ENCODE results near the gene TMTC4. TPM values are rescaled to one million over a fixed set of nuclear protein-coding genes. Genes with fewer than 3 reads are reported as not detected.

TMTC4 gene
- total RNA-seq, 1 donor from 2014 or later, result 9.9 TPM

GRCh38 chr13:100673376-100673712 is 1.3 kb downstream of the TMTC4 start:
- ATAC-seq, result no peak
- intact Hi-C loops (cut with DNase I), result no loop called here
- DNase-seq (ENCODE audit: missing footprints), result no peak

DNA sequence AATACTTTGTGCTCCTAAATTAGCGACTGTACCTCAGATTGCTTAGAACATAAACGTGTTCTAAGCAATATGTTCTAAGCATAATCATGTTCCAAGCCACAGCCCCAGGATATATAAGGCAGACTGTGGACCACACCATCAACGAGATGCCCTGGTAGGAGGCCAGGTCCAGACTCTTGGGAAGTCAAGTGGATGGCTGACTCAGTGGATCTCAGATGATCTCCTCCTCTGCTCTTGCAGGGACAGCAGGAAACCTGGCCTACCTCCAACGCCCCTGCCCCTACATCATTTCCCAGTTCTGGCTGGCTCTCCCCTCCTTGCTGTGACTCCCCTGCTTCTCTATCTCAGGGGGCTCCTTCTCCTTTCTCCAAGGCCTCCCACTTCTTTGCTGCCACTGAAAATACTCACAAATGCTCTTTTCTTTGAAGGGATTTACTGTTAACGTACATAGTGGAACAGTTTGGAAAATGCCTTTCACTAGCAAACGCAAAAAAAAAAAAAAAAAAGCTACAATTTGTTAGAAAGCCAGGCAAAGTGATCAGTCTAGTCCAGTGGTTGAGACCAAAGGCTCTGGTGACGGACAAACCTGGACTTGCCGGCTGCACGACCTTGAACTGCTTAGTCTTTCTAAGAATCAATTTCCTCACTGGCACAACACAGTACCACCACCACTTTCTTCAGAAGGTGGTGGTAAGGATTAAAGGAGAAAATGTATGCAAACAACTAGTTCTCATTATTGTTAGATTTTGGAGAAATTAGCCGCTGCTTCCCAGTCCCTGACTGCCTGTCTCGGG is 3.0 kb downstream of the TMTC4 start:
- no peak for DNase-seq (ENCODE audit: missing footprints)
- no peak for ATAC-seq
- intact Hi-C loops (cut with DNase I), result no loop called here

GRCh38 chr13:100668408-100668807 is 6.2 kb downstream of the TMTC4 start:
- intact Hi-C loops (cut with DNase I), result no loop called here

DNA sequence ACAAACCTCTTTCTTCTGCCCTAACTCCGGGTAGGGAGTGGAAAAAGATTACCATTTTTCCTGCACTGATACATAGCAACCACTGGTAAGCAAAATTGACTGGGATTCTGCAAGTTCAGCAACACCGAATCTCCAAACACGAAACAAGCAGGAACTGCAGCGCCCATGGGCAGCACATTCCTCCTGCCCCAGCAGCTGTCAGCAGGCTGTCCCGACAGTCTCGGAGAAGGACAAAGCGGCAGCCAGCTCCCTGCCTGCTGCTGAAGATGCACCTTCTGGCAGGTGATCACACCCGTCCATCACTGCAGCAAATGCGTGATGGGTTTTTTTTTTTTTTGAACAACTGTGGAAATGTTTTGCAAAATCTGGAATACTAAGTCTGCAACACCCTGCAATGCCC is 6.7 kb downstream of the TMTC4 start:
- no peak for ATAC-seq
- no peak for DNase-seq (ENCODE audit: missing footprints)
- intact Hi-C loops (cut with DNase I), result no loop called here

More at GRCh38 chr13:100668408-100668807, 6.2 kb downstream of the TMTC4 start:
- DNase-seq (ENCODE audit: missing footprints), result no peak
- ATAC-seq, result no peak

DNA sequence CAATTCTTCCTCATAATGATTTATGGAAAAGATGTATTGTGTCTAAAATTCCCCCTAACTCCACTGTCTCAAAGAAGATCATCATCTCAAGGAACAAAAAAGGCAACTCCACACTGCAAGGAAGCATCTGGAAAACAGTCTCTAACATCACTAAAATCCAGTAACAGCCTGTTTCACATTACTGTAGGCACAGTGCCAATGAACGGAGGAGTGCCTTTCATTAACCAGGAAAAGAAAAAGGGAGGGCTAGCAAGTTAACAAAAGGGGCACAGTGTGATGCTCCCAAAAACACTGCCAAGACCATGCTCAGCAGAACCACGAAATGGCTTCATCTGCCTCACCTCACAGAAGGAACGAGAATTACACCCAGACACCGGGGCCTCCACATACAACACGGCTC is 8.5 kb downstream of the TMTC4 start:
- DNase-seq (ENCODE audit: missing footprints) (no peak), ATAC-seq (no peak)

GRCh38 chr13:100665403-100665802 is 9.2 kb downstream of the TMTC4 start:
- intact Hi-C loops (cut with DNase I), result no loop called here
- no peak for DNase-seq (ENCODE audit: missing footprints)
- ATAC-seq, result no peak

More for the DNA sequence above, 8.5 kb downstream of the TMTC4 start:
- intact Hi-C loops (cut with DNase I), result no loop called here

GRCh38 chr13:100664171-100664900 is 10.3 kb downstream of the TMTC4 start:
- intact Hi-C loops (cut with DNase I), result no loop called here
- DNase-seq (ENCODE audit: missing footprints) (no peak), ATAC-seq (no peak)

DNA sequence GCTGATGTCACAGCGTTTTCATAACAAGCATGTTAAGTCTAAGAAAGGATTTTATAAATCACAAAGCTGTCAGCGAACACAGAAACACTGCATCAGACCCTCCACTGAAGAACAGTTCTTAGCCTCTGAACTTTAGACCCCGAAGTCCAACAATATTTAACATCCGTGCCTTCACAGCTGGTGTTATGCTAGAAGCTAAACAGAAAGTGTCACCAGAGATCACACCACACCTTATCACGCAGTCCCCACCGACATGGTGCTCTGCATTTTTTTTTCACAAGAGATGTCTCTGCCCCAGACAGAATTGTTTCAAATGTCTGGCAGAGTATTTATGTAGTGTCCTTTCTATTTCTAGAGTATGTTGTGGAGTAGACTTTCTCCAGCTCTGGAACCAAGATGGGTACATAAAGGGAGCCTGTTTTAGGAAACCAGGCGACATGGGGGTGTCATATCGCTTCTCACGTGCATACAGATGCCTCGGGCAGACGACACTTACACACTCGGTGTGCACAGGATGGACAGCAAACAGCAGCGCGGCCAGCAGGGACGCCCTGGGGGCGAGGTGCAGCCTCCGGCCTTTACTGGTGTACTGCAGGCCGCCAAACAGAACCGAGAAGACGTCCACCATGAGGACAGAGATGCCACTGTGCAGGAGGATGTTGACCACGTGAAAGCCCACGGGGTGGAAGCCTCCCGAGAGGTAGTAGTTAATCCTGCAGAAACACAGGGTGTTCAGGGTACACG is 12.0 kb downstream of the TMTC4 start:
- DNase-seq (ENCODE audit: missing footprints), result no peak
- ATAC-seq, result no peak
- intact Hi-C loops (cut with DNase I), result no loop called here

- ATAC-seq (no peak), DNase-seq (ENCODE audit: missing footprints) (no peak)
- intact Hi-C loops (cut with DNase I), result no loop called here
Observed at GRCh38 chr13:100660761-100661160, 13.8 kb downstream of the TMTC4 start.

- intact Hi-C loops (cut with DNase I), result no loop called here
- DNase-seq (ENCODE audit: missing footprints), result no peak
- ATAC-seq, result no peak
Observed at GRCh38 chr13:100659578-100659977, 15.0 kb downstream of the TMTC4 start.

- ATAC-seq (no peak), DNase-seq (ENCODE audit: missing footprints) (no peak)
- intact Hi-C loops (cut with DNase I), result no loop called here
Observed at GRCh38 chr13:100658363-100658762, 16.2 kb downstream of the TMTC4 start.

DNA sequence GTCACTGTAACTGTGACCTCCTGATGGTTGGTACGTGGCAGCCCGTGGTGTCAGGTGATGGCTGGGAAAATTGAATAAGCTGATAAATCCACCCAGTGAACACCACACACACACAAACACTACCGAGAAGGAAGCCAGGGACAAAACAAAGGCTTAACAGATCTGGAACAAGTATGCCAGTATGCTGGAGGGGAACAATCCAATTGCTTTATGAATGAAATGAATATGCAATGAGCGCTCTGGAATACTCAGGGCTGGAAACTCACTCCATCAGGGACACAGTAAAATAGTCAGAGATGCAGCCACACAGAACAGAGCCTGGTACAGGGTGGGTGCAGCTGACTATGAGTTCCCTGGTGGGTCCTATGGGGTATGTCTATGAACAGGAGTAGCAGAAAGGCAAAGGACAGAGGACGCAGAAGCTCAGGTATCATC is 16.7 kb downstream of the TMTC4 start:
- intact Hi-C loops (cut with DNase I), result no loop called here
- ATAC-seq (no peak), DNase-seq (ENCODE audit: missing footprints) (no peak)

- no peak for DNase-seq (ENCODE audit: missing footprints)
- intact Hi-C loops (cut with DNase I), result no loop called here
- no peak for ATAC-seq
Observed at GRCh38 chr13:100652510-100652909, 22.1 kb downstream of the TMTC4 start.

GRCh38 chr13:100650326-100650725 is 24.3 kb downstream of the TMTC4 start:
- ATAC-seq (no peak), DNase-seq (ENCODE audit: missing footprints) (no peak)
- intact Hi-C loops (cut with DNase I), result no loop called here

DNA sequence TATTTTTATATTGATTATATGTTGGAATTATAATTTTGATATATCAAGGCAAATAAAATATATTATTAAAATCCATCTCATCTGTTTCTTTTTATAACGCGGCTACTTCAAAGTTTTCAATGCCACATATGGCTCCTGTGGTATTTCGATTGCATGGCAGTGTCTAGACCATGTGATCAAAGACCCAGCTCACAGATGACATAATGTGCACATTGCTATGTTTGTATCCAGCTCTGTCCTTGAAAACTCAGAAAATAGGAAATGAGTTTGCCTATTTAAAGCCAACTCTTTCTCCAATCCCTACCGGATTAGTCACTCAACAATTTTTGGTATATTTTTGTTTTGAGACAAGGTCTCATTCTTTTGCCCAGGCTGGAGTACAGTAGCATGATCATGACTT is 26.2 kb downstream of the TMTC4 start:
- intact Hi-C loops (cut with DNase I), result no loop called here
- no peak for ATAC-seq
- DNase-seq (ENCODE audit: missing footprints), result no peak

GRCh38 chr13:100646871-100647270 is 27.7 kb downstream of the TMTC4 start:
- no peak for ATAC-seq
- no peak for DNase-seq (ENCODE audit: missing footprints)
- intact Hi-C loops (cut with DNase I), result no loop called here

DNA sequence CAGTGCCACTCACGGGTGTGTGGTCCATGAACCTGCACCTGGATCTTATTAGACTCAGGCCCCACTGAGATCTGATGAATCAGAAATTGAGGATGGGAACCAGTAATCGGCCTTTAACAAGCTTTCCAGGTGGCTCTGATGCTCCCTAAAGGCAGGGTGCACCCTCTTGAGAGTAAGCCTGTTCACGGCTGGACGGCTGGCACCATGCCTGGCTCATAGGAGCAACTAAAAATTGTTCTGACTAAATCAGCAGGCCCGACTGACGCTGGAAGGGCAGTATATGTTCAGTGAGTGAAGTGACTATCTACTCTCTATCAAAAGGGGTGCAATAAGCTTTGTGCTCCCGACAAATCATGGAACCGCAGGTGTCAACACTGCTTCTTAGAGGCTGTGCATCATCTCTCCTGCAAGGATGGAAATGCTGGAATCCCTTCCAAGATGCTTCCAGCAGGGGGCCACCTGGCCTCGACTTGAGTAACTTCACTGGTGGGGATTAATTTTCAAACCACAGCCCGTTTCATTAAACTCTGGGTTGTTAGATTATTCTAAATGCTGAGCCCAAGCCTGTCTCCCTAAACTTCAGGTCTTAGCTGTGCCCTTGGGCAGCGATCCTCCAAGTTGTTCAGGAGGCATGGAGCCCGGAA is 28.4 kb downstream of the TMTC4 start:
- DNase-seq (ENCODE audit: missing footprints), result no peak
- ATAC-seq, result no peak
- intact Hi-C loops (cut with DNase I), result no loop called here

- no peak for ATAC-seq
- no peak for DNase-seq (ENCODE audit: missing footprints)
- intact Hi-C loops (cut with DNase I), result no loop called here
Observed at GRCh38 chr13:100645382-100645781, 29.2 kb downstream of the TMTC4 start.

DNA sequence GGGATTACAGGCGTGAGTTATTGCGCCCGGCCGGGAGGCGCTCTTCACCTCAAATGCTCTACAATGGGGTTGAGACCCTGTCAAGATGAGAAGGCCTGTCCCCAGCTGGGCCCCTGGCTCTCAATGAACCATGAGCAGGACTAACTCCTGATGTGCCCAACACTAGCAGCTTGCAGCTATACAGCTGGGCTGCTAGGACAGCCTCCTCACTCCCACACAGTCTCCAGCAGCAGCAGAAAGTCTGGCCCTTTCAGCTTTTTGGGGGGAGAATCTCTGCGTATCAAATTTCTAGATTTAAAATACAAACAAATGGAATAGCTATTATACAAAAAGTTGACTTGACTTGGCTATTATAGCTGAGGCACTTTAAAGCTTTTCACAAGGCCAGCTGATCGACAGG is 30.2 kb downstream of the TMTC4 start:
- ATAC-seq, result no peak
- no peak for DNase-seq (ENCODE audit: missing footprints)
- intact Hi-C loops (cut with DNase I), result no loop called here

Measured in Right ventricle myocardium inferior (tissue), 1 donor.